Measurements from ENCODE around the gene RPS25. TPM values are rescaled to one million over a fixed set of nuclear protein-coding genes. Genes with fewer than 3 reads are reported as not detected.
"Not testable (repeated sequence)": the region's sequence is repeated elsewhere in the genome, so short reads cannot be mapped to it uniquely, and the experiment has no call there.

The RPS25 gene
- total RNA-seq, 4 donors from 2014 or later, result 1,926 to 3,368 (median 2,381) TPM

DNA sequence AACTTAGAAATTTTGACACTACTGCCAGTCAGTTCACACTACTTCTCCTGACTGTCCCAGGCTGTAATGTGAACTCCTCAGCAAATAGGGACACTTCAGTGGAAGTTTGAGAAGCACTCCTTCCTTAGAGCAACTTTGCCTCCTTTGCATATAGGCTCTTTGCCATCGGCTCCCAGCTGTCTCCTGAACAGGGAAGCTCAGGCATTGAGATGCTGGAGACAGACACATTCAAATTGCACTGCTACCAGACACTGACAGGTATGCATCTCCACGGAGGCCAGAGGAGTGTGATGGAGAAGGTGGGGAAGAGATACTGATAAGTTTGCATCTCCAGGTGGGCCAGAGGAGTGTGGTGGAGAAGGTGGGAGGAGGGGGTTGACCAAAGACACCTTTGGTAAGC lies 1.9 kb upstream of the RPS25 start:
- Histone ChIP-seq H3K9me3 (no peaks in the 10 kb centered on the region), H3K36me3 (peaks cover 45% of the 10 kb centered on the region), H3K27ac (no peak overlapping the region), H3K4me1 (peaks cover 45% of the 10 kb centered on the region), H3K4me3 (peak overlapping the region; percentile 74), H3K27me3 (no peaks in the 10 kb centered on the region)
- WGBS, result 51% methylated on average over 2 of the region's 2 CpGs
- no peak for TF ChIP-seq POLR2A (IDR thresholded peaks at IDR 0.05)
- TF ChIP-seq POLR2AphosphoS5 (IDR thresholded peaks at IDR 0.05), result no peak
- TF ChIP-seq CTCF (IDR thresholded peaks at IDR 0.05), result no peak
- no peak for TF ChIP-seq EP300 (IDR thresholded peaks at IDR 0.05)
- DNase-seq (ENCODE audit: low spot score in 2 of 2), result no peak

GRCh38 chr11:119017377-119017776 lies 766 bp downstream of the RPS25 start:
- H3K27ac ChIP-seq, result peak overlapping the region; percentile 92
- H3K4me3 ChIP-seq, result peak overlapping the region; percentile 74
- H3K27me3 ChIP-seq; H3K9me3 ChIP-seq; DNase-seq (ENCODE audit: low spot score in 2 of 2): not testable (repeated sequence)
- peaks cover 40% of the 10 kb centered on the region for H3K36me3 ChIP-seq
- H3K4me1 ChIP-seq, result peaks cover 43% of the 10 kb centered on the region
- 3% methylated on average over 10 of the region's 10 CpGs for WGBS

DNA sequence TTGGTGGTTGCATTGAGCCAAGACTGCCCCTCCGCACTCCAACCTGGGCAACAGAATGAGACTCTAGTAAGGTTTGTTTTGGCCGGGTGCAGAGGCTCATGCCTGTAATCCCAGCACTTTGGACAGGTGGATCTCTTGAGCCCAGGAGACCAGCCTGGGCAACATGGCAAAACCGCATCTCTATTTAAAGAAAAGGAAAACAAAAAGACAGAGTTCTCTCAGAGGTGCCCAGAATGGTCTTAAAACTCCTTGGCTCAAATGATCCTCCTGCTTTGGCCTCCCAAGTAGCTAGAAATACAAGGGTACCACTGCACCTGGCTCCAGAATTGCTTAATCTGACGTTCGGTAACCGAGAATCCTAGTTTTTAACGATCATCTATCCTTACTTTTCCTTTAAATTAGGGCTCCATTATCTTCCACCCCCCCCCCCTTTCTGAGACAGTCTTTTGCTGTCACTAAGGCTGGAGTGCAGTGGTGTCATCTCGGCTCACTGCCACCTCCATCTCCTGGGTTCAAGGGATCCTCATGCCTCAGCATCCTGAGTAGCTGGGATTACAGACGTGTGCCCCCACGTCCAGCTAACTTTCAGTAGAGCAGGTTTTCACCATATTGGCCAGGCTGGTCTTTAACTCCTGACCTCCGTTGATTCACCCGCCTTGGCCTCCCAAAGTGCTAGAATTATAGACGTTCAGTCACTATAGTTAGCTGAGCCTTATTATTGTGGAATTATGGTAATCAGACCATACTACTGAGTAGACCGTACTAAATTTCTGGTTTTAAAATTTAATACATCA lies 1.7 kb downstream of the RPS25 start:
- no peak for TF ChIP-seq CTCF (IDR thresholded peaks at IDR 0.05)
- no peak for TF ChIP-seq POLR2A (IDR thresholded peaks at IDR 0.05)
- no peak for TF ChIP-seq EP300 (IDR thresholded peaks at IDR 0.05)
- TF ChIP-seq POLR2AphosphoS5 (IDR thresholded peaks at IDR 0.05), result no peak
- no peaks in the 10 kb centered on the region for H3K9me3 ChIP-seq
- 72% methylated on average over 14 of the region's 14 CpGs for WGBS
- H3K4me1 ChIP-seq, result peaks cover 40% of the 10 kb centered on the region
- DNase-seq (ENCODE audit: low spot score in 2 of 2), result no peak
- no peak overlapping the region for H3K27ac ChIP-seq
- H3K36me3 ChIP-seq, result peaks cover 43% of the 10 kb centered on the region
- peak overlapping the region; percentile 74 for H3K4me3 ChIP-seq
- no peaks in the 10 kb centered on the region for H3K27me3 ChIP-seq

DNA sequence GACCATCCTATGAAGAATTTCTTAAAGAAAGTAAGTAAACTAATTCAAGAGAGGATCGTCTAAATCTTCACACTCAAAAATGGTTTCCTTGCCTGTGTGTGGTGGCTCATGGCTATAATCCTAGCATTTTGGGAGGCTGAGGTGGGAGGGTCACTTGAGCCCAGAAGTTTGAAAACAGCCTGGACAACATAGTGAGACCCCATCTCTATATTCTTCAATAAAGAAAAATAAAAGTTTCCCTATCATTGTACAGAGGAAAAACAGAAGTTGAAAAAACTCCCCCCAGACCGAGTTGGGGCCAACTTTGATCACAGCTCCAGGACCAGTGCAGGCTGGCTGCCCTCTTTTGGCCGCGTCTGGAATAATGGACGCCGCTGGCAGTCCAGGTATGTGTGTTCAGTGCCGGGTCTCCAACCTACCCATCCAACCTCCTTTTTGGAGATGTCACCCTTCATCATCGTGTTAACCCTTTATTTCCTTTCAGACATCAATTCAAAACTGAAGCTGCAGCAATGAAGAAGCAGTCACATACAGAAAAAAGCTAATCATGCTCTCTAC lies 3.0 kb downstream of the RPS25 start:
- TF ChIP-seq POLR2AphosphoS5 (IDR thresholded peaks at IDR 0.05), result no peak
- TF ChIP-seq EP300 (IDR thresholded peaks at IDR 0.05), result no peak
- no peak for TF ChIP-seq POLR2A (IDR thresholded peaks at IDR 0.05)
- TF ChIP-seq CTCF (IDR thresholded peaks at IDR 0.05), result no peak
- Histone ChIP-seq H3K4me3 (no peak overlapping the region), H3K9me3 (no peaks in the 10 kb centered on the region), H3K36me3 (peaks cover 55% of the 10 kb centered on the region), H3K4me1 (peaks cover 31% of the 10 kb centered on the region), H3K27me3 (no peaks in the 10 kb centered on the region), H3K27ac (no peak overlapping the region)
- 72% methylated on average over 8 of the region's 8 CpGs for WGBS
- no peak for DNase-seq (ENCODE audit: low spot score in 2 of 2)

DNA sequence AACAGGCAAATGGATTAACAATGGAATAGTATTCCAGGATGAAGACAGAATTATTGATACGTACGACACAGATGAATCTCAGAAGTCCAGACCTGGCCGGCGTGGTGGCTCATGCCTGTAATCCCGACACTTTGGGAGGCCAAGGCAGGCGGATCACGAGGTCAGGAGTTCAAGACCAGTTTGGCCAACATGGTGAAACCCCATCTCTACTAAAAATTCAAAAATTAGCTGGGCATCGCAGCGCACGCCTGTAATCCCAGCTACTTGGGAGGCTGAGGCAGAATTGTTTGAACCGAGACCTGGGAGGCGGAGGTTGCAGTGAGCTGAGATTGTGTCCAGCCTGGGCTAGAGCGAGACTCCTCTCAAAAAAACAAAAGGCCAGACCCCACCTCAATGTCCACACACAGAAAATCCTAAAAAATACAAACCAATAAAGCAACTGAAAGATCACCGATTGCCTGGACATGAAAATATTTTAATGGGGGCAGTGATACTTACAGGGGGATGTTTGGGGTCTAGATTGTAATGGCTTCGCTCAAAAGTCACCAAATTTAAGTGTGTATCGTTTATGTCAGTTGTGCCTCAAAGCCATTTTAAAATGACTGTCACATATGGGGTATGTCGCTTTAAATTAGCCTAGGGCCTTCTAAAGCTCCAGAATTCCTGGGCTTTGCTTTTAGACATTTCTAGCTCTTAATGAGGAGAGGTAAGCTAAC lies 3.8 kb downstream of the RPS25 start:
- Histone ChIP-seq H3K36me3 (peaks cover 59% of the 10 kb centered on the region), H3K27me3 (no peaks in the 10 kb centered on the region), H3K4me1 (peaks cover 24% of the 10 kb centered on the region), H3K4me3 (no peak overlapping the region), H3K9me3 (no peaks in the 10 kb centered on the region), H3K27ac (no peak overlapping the region)
- WGBS, result 94% methylated on average over 17 of the region's 17 CpGs
- TF ChIP-seq CTCF (IDR thresholded peaks at IDR 0.05), result no peak
- TF ChIP-seq POLR2A (IDR thresholded peaks at IDR 0.05), result no peak
- TF ChIP-seq EP300 (IDR thresholded peaks at IDR 0.05), result no peak
- TF ChIP-seq POLR2AphosphoS5 (IDR thresholded peaks at IDR 0.05), result no peak
- DNase-seq (ENCODE audit: low spot score in 2 of 2), result no peak

Measured in suprapubic skin (tissue), 4 donors.